ENCODE data around the gene MCOLN1. TPM values are rescaled to one million over a fixed set of nuclear protein-coding genes. Genes with fewer than 3 reads are reported as not detected.
A peak's percentile ranks its signal among the peaks of the same experiment; 100 is the strongest.

The MCOLN1 gene
- total and polyA plus RNA-seq, 4 donors: 14.5 to 36.0 (median 27.9) TPM

DNA sequence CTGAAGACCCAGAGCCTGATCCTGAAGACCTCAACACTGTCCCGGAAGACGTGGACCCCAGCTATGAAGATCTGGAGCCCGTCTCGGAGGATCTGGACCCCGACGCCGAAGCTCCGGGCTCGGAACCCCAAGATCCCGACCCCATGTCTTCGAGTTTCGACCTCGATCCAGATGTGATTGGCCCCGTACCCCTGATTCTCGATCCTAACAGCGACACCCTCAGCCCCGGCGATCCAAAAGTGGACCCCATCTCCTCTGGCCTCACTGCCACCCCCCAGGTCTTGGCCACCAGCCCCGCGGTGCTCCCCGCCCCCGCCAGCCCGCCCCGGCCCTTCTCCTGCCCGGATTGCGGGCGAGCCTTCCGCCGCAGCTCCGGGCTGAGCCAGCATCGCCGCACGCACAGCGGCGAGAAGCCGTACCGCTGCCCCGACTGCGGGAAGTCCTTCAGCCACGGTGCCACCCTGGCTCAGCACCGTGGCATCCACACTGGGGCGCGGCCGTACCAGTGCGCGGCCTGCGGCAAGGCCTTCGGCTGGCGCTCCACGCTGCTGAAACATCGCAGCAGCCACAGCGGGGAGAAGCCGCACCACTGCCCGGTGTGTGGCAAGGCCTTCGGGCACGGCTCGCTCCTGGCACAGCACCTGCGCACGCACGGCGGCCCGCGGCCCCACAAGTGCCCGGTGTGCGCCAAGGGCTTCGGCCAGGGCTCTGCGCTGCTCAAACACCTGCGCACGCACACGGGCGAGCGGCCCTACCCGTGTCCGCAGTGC is 2.9 kb upstream of the MCOLN1 start:
- no peaks in the 10 kb centered on the region for H3K36me3 ChIP-seq (ENCODE audit: control insufficient read depth in 1 of 2, insufficient read depth in 2 of 2, low read length in 1 of 2)
- ATAC-seq (ENCODE audit: low FRiP score) (no peak), DNase-seq (no peak)
- no peaks in the 10 kb centered on the region for H3K4me1 ChIP-seq (ENCODE audit: control insufficient read depth in 1 of 2, insufficient read depth in 2 of 2, low read length in 2 of 2)
- no peak overlapping the region for H3K27ac ChIP-seq (ENCODE audit: low read depth in 1 of 2, low read length in 2 of 2)
- no peak overlapping the region for H3K4me3 ChIP-seq (ENCODE audit: low read length in 2 of 2)
- 96 to 97% methylated on average over 74 of the region's 74 CpGs for WGBS, 2 donors
- no peaks in the 10 kb centered on the region for H3K9me3 ChIP-seq (ENCODE audit: control insufficient read depth, low read length)
- intact Hi-C loops (cut with DNase I): no loop called here
- H3K27me3 ChIP-seq (ENCODE audit: control insufficient read depth in 1 of 2, insufficient read depth in 2 of 2, low read length in 1 of 2): no peaks in the 10 kb centered on the region

DNA sequence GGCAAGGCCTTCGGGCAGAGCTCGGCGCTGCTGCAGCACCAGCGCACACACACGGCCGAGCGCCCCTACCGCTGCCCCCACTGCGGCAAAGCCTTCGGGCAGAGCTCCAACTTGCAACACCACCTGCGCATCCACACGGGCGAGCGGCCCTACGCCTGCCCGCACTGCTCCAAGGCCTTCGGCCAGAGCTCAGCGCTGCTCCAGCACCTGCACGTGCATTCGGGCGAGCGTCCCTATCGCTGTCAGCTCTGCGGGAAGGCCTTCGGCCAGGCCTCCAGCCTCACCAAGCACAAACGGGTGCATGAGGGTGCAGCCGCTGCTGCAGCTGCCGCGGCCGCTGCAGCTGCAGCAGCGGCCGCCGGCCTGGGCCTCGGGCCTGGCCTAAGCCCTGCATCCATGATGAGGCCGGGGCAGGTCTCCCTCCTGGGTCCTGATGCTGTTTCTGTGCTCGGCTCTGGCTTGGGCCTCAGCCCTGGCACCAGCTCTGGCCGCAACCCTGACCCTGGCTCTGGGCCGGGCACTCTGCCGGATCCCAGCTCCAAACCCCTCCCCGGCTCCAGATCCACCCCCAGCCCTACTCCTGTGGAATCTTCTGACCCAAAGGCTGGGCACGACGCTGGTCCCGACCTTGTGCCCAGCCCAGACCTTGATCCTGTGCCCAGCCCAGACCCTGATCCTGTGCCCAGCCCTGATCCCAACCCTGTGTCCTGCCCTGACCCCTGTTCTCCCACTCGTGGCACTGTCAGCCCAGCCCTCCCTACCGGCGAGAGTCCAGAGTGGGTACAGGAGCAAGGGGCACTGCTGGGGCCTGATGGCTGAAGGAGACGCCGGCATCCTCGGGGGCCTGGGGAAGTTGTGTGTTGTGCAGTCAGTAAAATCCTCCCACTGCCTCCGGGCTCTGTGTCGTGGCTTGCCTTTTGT is 2.0 kb upstream of the MCOLN1 start:
- Histone ChIP-seq H3K27ac (ENCODE audit: low read depth in 1 of 2, low read length in 2 of 2) (peak overlapping the region in 1 of 2 donors; percentile 16), H3K4me3 (ENCODE audit: low read length in 2 of 2) (no peak overlapping the region), H3K36me3 (ENCODE audit: control insufficient read depth in 1 of 2, insufficient read depth in 2 of 2, low read length in 1 of 2) (no peaks in the 10 kb centered on the region), H3K27me3 (ENCODE audit: control insufficient read depth in 1 of 2, insufficient read depth in 2 of 2, low read length in 1 of 2) (no peaks in the 10 kb centered on the region), H3K9me3 (ENCODE audit: control insufficient read depth, low read length) (no peaks in the 10 kb centered on the region), H3K4me1 (ENCODE audit: control insufficient read depth in 1 of 2, insufficient read depth in 2 of 2, low read length in 2 of 2) (no peaks in the 10 kb centered on the region)
- peak in 1 of 2 donors; percentile 50 for DNase-seq
- WGBS, 2 donors: 64 to 66% methylated on average over 50 to 51 of the region's 51 CpGs
- intact Hi-C loops (cut with DNase I): no loop called here
- ATAC-seq (ENCODE audit: low FRiP score): no peak

DNA sequence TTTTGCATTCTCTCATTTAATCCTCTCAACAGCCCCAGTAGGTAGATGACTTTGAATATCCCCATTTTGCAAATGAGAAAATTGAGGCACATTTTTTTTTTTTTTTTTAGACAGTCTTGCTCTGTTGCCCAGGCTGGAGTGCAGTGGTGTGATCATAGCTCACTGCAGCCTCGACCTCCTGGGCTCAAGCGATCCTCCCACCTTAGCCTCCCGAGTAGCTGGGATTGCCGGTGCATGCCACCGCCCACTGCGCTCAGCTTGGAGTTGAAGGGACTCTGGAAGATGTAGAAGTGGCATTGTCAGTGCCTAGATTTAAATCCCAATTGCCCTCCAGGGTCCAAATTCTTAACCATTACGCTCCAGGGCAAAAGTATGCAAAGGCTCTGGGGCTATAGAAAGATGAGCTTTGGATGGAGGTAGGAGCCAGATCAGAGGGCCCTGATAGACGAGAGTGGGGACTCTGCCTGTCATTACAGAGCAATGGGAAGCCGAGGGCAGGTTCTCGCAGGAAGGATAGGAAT is 813 bp upstream of the MCOLN1 start:
- Histone ChIP-seq H3K27me3 (ENCODE audit: control insufficient read depth in 1 of 2, insufficient read depth in 2 of 2, low read length in 1 of 2) (no peaks in the 10 kb centered on the region), H3K27ac (ENCODE audit: low read depth in 1 of 2, low read length in 2 of 2) (no peak overlapping the region), H3K4me1 (ENCODE audit: control insufficient read depth in 1 of 2, insufficient read depth in 2 of 2, low read length in 2 of 2) (no peaks in the 10 kb centered on the region), H3K4me3 (ENCODE audit: low read length in 2 of 2) (no peak overlapping the region), H3K9me3 (ENCODE audit: control insufficient read depth, low read length) (no peaks in the 10 kb centered on the region), H3K36me3 (ENCODE audit: control insufficient read depth in 1 of 2, insufficient read depth in 2 of 2, low read length in 1 of 2) (no peaks in the 10 kb centered on the region)
- ATAC-seq (ENCODE audit: low FRiP score): no peak
- DNase-seq: no peak
- 40 to 44% methylated on average over 10 of the region's 10 CpGs for WGBS, 2 donors
- intact Hi-C loops (cut with DNase I): loop anchor here in 1 of 2 donors (1.0 kb wide), 1 partner anchor 13 kb away; no protein-coding TSS in a partner anchor

DNA sequence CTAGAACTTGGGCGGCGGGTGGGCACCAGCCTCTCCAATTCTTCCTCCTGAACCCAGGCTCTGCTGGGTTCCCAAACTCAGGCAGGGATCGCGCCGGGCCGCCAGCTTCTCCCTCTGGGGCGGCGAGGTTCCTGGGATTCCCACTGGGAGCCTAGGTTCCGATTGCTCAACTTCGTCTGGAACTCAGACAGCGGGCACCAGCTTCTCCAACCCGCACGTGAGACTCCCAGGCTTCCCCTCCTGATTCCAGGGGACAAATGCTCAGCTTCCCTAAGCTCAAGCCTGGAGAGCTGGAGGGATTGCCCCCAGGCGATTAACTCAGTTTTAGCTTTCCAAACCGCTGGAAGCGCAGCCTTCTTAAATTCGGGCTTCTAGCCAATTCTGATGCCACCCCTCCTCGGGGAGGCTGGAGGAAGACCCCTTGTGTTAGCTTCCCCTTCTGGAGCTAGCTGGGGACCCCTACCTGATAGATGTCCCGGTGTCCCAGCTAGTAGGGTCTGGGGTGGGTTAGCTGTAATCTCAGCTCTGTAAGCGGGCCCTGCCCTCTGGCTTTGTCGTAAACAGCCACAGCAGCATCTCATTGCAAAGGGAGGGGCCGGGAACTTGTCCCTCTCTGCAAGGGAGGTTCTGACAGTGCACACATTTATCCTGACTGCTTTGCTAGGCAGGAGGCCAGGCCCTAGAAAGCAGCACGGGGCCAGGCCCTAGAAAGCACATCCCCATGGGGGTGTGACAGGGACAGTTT is 671 bp downstream of the MCOLN1 start:
- no peak overlapping the region for H3K27ac ChIP-seq (ENCODE audit: low read depth in 1 of 2, low read length in 2 of 2)
- H3K9me3 ChIP-seq (ENCODE audit: control insufficient read depth, low read length): no peaks in the 10 kb centered on the region
- H3K36me3 ChIP-seq (ENCODE audit: control insufficient read depth in 1 of 2, insufficient read depth in 2 of 2, low read length in 1 of 2): no peaks in the 10 kb centered on the region
- no peaks in the 10 kb centered on the region for H3K27me3 ChIP-seq (ENCODE audit: control insufficient read depth in 1 of 2, insufficient read depth in 2 of 2, low read length in 1 of 2)
- ATAC-seq (ENCODE audit: low FRiP score) (no peak), DNase-seq (peak in 1 of 2 donors; percentile 61)
- intact Hi-C loops (cut with DNase I): loop anchor here in 1 of 2 donors (1.0 kb wide), 1 partner anchor 11 kb away; no protein-coding TSS in a partner anchor
- peak overlapping the region; percentile 47 to 68 for H3K4me3 ChIP-seq (ENCODE audit: low read length in 2 of 2)
- 7 to 8% methylated on average over 23 of the region's 23 CpGs for WGBS, 2 donors
- H3K4me1 ChIP-seq (ENCODE audit: control insufficient read depth in 1 of 2, insufficient read depth in 2 of 2, low read length in 2 of 2): no peaks in the 10 kb centered on the region

DNA sequence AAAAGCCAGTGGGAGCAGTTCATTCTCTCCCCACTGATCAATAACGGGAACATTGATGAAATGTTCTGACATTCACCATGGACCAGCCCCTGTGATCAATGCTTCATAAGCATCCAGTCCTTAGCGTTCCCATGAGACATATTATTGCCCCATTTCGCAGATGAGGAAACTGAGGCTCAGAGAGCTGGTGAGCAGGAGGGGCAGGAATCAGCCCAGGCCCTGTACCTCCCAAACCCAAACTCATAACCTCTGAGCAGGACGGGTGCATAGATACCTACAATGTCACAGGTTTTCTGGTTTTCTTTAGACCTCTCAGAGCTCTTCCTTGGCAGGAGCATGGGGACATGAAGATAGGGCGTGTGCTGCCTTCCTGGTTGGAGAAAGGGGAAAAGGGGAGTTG is 2.1 kb downstream of the MCOLN1 start:
- H3K27me3 ChIP-seq (ENCODE audit: control insufficient read depth in 1 of 2, insufficient read depth in 2 of 2, low read length in 1 of 2): no peaks in the 10 kb centered on the region
- no peaks in the 10 kb centered on the region for H3K4me1 ChIP-seq (ENCODE audit: control insufficient read depth in 1 of 2, insufficient read depth in 2 of 2, low read length in 2 of 2)
- intact Hi-C loops (cut with DNase I): no loop called here
- DNase-seq: no peak
- 88 to 93% methylated on average over 5 of the region's 5 CpGs for WGBS, 2 donors
- H3K4me3 ChIP-seq (ENCODE audit: low read length in 2 of 2): no peak overlapping the region
- H3K9me3 ChIP-seq (ENCODE audit: control insufficient read depth, low read length): no peaks in the 10 kb centered on the region
- no peaks in the 10 kb centered on the region for H3K36me3 ChIP-seq (ENCODE audit: control insufficient read depth in 1 of 2, insufficient read depth in 2 of 2, low read length in 1 of 2)
- no peak for ATAC-seq (ENCODE audit: low FRiP score)
- no peak overlapping the region for H3K27ac ChIP-seq (ENCODE audit: low read depth in 1 of 2, low read length in 2 of 2)

DNA sequence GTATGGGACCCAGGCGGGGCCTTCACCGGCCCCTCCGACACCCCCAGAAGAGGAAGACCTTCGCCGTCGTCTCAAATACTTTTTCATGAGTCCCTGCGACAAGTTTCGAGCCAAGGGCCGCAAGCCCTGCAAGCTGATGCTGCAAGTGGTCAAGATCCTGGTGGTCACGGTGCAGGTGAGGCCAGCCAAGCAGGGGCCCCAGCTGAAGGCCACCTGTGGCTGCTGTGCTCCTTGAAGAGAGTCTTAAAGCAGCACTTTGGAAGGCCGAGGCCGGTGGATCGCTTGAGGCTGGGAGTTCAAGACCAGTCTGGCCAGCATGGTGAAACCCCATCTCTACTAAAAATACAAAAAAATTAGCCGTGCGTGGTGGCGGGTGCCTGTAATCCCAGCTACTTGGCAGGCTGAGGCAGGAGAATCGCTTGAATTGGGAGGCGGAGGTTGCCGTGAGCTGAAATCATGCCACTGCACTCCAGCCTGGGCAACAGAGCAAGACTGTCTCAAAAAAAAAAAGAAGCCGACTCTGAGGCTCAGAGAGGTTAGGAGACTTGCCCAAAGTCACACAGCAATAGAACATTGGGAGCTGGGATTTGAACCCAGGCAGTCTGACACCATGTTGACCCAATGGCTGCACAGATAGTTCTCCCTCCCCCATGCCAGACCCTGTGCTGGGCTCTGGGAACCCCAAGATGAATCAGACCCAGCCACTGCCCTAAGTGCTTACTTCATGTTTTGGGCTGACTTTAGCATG is 2.7 kb downstream of the MCOLN1 start:
- Histone ChIP-seq H3K27ac (ENCODE audit: low read depth in 1 of 2, low read length in 2 of 2) (no peak overlapping the region), H3K4me3 (ENCODE audit: low read length in 2 of 2) (no peak overlapping the region), H3K36me3 (ENCODE audit: control insufficient read depth in 1 of 2, insufficient read depth in 2 of 2, low read length in 1 of 2) (no peaks in the 10 kb centered on the region), H3K27me3 (ENCODE audit: control insufficient read depth in 1 of 2, insufficient read depth in 2 of 2, low read length in 1 of 2) (no peaks in the 10 kb centered on the region), H3K9me3 (ENCODE audit: control insufficient read depth, low read length) (no peaks in the 10 kb centered on the region), H3K4me1 (ENCODE audit: control insufficient read depth in 1 of 2, insufficient read depth in 2 of 2, low read length in 2 of 2) (no peaks in the 10 kb centered on the region)
- no peak for ATAC-seq (ENCODE audit: low FRiP score)
- DNase-seq: no peak
- 93 to 95% methylated on average over 20 of the region's 20 CpGs for WGBS, 2 donors
- intact Hi-C loops (cut with DNase I): no loop called here

DNA sequence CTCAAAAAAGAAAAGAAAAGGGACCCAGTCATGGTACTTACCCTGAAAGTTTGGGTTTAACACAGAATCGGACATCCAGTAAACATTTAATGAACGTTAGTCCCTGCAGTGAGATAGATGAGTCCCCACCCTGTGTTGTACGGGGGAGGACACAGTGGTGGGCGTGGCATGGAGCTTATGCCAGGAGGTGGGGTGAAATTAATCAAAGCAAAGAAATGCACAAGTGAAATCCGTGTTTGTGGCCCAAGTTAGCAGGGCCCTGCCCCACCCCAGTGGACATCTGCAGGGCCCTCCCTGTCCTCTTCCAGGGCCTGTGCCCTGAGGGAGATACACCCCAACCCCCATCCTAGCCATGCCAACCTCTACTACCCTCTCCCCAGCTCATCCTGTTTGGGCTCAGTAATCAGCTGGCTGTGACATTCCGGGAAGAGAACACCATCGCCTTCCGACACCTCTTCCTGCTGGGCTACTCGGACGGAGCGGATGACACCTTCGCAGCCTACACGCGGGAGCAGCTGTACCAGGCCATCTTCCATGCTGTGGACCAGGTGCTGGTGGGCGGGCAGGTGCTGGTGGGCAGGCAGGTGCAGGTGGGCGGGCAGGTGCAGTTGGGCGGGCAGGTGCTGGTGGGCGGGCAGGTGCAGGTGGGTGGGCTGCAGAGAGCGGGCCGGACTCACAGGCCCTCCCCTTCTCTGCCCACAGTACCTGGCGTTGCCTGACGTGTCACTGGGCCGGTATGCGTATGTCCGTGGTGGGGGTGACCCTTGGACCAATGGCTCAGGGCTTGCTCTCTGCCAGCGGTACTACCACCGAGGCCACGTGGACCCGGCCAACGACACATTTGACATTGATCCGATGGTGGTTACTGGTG is 3.9 kb downstream of the MCOLN1 start:
- ATAC-seq (ENCODE audit: low FRiP score) (no peak), DNase-seq (no peak)
- Histone ChIP-seq H3K9me3 (ENCODE audit: control insufficient read depth, low read length) (no peaks in the 10 kb centered on the region), H3K27ac (ENCODE audit: low read depth in 1 of 2, low read length in 2 of 2) (no peak overlapping the region), H3K36me3 (ENCODE audit: control insufficient read depth in 1 of 2, insufficient read depth in 2 of 2, low read length in 1 of 2) (no peaks in the 10 kb centered on the region), H3K27me3 (ENCODE audit: control insufficient read depth in 1 of 2, insufficient read depth in 2 of 2, low read length in 1 of 2) (no peaks in the 10 kb centered on the region), H3K4me3 (ENCODE audit: low read length in 2 of 2) (no peak overlapping the region), H3K4me1 (ENCODE audit: control insufficient read depth in 1 of 2, insufficient read depth in 2 of 2, low read length in 2 of 2) (no peaks in the 10 kb centered on the region)
- WGBS, 2 donors: 89% methylated on average over 31 of the region's 31 CpGs
- intact Hi-C loops (cut with DNase I): no loop called here
